Amniotic stem cell (primary cell): ENCODE data around the gene THAP7.
"Not testable (repeated sequence)": the region's sequence is repeated elsewhere in the genome, so short reads cannot be mapped to it uniquely, and the experiment has no call there.

Source experiments
- DNase-seq: peaks from one replicate; lab custom pipeline; 2025; lab: John Stamatoyannopoulos, UW

The THAP7 gene, protein sequence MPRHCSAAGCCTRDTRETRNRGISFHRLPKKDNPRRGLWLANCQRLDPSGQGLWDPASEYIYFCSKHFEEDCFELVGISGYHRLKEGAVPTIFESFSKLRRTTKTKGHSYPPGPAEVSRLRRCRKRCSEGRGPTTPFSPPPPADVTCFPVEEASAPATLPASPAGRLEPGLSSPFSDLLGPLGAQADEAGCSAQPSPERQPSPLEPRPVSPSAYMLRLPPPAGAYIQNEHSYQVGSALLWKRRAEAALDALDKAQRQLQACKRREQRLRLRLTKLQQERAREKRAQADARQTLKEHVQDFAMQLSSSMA

DNA sequence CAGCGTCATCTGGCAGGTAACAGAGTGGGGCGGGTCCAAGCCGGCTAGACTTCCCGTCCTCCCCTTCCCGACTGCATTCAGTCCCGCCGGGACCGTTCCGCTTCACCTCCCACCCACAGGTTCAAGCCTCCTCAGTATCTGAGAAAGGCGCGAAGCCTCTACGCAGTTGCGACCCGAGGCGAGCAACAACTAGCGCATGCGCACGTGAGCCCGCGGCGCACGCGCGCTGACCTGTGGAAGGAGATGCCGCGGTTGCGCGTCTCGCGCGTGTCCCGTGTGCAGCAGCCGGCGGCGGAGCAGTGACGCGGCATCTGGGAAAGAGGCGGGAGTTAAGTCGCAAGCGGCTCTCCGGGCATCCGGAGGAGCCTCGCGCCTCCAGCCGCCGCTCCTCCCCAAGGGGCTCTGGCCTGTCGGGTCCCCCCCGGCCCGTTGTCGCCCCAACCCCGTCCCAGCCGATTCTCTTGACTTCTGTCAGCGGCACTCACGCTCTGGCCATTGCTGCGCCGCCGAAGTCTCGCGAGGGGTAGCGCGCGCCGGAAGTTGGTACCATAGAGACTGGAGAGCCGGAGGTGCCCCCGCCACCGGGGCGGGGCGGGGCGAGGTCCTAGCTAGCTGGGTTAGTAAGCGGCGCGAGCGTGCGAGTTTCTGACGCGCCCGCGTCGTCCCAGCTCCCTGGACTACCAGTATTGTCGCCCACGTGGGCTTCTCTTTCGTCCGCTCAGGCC lies at the start of gene THAP7:
THAP7 (minus strand) TSS at position 518 of the 725 bp plus-strand sequence; CDS start at position 311, 207 bp downstream.
- DNase-seq: peak; percentile 89

DNA sequence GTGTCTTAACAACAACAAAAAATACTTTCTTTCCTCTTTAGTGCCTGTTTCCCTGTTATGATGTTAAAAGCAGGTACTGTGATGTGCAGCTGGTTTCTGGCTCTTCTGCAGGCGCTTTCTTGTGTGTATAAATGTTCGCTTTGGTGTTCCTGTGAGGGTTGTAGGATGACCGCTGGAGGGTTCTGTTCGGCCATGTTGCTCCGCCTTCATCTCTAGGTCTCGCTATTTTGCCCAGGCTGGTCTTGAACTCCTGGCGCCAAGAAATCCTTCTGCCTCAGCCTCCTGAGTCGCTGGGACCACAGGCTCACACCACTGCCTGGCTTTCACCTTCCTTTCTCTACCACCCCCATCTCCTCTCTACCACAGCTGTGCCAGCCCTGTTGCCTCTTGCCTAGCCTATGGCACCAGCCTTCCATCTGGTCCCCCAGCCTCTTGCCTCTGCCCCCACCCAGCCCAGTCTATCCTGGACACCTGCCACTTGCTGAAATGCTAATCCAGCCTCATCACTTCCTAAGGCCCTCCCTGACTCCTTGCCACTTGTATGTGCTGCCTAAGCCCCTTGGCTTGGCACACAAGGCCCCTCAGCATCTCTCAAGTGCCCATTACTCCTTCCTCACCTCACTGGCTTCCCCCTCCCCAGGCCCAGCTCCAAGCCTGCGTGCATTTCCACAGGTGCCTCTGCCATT lies 49.4 kb upstream of the THAP7 start:
- no peak for DNase-seq

DNA sequence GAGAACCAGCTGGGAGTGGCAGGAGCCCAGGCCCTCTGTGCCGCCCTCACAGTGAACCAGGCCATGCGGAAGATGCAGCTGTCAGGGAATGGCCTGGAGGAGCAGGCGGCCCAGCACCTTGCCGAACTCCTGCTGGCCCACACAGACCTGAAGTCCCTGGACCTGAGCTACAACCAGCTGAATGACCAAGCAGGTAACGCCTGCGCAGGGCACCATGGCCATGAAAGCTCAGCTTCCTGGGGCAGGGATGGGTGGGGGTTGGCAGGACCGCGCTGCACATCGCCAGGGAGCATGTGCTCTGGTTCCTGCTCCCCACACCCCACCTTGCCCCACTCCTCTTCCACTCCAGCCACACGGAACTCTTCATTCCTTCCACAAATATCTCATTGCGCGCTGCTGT lies 47.0 kb upstream of the THAP7 start:
- not testable (repeated sequence) for DNase-seq

DNA sequence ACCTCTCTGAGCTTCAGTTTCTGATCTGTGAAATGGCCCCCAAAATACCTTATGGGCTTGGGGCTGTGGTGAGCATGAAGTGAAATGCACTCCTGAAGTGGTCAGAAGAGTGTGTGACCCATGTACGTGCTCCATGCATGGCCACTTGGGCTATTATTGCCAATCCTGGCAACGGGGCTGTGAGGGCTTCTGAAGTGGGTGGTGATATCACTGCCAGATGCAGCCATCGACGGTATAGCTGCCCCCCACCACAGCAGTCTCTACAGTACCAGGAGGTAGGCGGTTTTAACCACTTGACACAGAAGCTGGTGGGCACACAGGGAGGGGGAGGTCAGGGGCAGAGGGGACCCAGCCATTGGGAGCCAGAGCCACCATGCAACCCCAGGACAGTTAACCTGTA lies 46.5 kb upstream of the THAP7 start:
- not testable (repeated sequence) for DNase-seq

DNA sequence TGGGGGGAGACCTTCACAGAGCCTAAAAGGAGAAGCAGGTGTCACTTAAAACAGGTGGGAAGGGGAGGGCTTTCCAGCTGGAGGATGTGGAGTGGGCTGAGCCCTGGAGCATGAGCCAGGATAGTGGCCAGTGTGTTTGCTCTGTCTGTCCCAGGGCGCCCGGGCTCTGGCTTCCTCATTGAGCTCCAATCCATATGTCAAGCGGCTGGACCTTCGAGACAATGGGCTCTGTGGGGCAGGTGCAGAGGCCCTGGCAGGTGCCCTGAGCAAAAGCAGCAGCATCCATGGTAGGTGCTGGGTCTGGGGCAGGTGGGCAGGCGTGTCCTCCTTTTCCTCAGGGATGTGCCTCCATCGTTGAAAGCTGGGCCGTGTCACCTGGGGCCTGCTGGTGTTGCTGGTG lies 45.8 kb upstream of the THAP7 start:
- DNase-seq: no peak

DNA sequence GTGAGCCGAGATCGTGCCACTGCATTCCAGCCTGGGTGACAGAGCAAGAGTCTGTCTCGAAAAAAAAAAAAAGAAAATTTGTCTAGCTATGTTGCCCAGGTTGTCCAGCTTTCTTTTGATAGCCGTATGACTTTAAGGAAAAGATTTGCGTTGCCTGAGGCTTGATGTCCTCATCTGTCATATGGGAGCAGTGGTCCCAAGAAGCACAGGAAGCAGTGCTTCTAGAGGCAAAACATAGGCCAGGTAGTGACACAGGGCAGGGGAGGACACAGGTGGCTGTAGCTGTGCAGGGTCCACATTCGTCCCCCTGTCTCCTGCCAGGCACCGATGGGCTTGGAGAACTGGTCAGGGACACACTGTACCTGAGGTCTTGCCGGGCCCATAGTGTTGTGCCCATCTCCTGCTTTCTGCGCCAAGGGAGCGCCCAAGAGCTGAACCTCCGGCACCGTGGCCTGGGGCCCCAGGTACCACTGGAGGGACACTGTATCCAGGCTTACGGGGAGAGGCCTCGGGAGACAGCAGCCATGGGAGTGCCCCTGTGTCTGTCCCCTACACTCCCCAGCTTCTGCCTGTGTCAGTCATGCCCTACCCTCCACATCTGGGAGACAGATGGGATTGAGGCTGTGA lies 45.2 kb upstream of the THAP7 start:
- DNase-seq: no peak

DNA sequence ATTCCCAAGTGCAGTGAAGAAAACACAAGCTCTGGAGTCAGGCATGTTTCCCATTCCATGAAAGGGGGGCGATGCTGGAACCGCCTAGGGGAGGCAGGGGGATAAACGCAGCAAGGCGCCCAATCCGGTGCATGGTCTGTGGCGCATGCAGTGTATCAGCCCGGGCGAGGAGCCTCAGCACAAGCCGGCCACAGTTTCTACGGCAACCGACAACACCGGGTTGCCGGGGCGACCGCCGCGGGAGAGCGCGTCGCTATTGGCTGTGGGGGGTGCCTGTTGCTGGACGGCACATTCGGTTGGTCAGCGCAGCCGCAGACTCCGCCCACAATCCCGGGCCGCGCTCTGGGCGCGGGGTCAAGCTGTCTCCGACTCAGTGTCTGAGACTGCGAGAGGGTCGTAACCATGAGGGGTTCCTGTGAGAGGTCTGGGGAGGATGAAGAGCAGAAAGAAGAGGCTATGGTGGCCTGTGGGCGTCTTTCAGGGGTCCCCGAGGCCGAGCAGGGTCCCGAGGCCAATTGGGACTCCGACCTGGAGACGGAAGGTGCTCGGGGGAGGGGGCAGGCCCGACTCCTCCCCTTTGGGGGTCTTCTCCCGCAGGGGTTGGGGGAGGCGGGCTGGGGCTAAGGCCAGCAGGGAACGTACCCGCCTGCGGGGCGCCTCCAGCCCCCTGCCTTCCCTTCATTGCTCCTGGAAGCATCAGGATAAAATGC lies 43.8 kb upstream of the THAP7 start, which contains the start of gene LRRC74B:
LRRC74B (plus strand) TSS at position 362 of the 710 bp plus-strand sequence; CDS start at position 403, 41 bp downstream.
- peak; percentile 88 for DNase-seq

DNA sequence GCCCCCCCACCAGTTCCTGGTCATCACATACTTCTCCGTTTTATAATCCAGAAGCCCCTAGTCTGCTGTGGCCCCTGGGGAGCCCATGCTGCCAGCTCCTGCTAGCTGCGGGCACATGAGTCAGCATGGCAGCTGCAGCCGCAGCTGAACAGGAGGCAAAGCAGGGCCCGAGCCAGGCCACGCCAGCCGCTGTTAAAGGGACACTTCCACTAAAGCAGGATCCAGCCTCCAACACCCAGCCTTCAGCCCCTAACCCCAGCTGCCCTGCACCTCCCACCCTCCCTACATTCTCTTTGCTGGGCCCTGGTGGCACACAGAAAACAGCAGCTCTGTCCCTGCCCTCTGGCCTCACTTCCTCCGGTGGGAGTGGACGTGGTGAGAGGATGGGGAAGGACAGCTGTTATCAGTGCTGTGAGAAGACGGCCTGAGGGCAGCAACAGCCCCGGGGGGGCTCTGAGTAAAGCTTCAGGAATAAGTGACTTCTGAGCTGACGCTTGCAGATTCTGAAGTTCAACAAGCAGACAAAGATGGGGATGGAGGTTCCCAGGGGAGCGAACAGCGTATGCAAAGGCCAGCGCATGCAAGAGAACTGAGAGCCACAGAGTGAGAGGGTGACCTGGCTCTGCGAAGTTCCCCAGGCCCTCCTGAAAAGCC lies 43.1 kb upstream of the THAP7 start:
- DNase-seq: peak; percentile 15

DNA sequence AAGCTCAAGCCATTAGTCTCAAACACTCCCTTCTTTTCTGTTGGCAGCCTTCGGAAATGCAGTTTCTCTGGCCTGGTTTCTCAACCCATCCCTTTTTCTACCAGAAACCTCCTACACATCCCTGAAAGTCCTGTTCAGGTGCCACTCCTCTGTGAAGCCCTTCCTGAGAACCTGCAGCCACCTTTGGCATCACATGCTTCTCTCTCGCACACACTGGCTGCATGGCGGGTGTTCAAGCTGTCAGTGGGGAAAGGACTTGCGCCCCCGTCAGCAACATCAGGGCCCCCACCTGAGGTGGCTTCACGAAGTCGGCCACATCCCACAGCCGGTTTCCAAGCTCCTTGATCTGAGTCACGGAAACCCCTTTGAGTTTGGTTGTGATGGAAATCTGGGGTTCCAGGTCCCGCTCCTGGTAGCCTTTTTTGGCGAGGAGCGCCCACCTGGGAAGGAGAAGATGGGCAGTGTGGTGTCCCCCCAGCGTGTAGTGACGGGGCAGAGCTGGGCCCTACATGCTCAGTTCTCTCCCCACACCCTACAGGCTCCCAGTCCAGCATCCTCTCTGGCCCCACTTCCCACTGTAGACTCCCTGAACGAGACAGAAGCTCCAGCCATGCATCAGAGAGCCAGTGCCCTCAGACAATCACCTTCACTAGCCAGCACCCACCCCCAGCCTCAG lies 42.1 kb upstream of the THAP7 start:
- no peak for DNase-seq

DNA sequence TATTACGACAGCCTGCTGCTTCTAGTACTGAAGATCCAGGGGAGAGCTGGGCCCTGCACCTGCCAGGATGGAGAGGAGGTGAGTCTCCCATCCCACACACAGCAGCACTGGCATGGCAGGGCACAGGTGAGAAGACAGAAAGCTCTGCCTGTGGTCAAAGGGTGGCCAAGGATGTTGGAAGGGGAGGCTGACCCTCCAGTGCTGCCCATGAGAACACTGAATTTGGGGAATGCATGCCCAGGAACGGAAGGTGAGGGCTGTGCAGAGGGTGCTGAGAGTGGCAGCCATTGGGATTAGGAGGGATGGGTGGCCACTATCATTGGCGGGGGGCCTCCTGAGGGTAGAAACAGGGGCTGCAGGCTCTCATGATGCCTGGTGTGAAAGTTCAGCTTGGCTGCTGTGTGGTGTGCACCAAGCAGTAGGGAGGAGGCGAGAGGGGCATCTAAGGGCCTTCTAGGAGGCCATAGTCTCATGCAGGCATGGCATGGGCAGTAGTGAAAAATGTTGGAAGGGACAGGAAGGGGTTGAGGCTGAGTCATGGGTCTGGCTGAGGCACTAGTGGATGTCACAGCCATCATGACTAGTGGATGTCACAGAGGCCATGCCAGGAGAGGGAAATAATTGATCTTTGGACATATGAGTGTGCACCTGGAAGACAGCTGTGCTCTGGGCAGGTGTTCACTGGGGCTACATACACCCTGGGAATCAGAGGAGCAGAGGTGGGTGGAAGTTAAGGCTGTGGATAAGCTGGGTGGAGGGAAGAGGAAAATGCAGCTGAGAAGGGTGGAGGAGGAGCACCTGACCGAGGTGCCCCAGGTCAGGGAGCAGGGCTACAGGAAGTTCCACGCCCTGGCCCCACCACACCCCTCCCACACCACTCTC lies 41.3 kb upstream of the THAP7 start:
- no peak for DNase-seq

DNA sequence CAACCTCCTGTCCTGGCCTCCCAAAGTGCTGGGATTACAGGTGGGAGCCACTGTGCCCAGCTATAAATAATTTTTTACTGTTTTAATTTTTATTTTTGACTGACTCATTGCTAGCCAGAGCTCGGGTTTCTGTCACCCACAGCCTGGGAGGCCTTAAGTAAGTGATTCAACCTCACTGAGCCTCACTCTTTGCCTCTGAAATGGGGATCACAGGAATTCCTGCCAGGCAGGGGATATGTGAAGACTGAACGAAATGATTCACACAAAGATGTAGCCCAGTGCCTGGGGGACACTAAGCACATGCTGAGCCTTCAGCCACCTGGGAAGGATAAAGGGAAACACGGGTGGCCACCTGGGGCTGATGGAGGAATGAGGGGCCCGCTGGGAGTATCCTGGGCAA lies 40.0 kb upstream of the THAP7 start:
- DNase-seq: peak; percentile 11

DNA sequence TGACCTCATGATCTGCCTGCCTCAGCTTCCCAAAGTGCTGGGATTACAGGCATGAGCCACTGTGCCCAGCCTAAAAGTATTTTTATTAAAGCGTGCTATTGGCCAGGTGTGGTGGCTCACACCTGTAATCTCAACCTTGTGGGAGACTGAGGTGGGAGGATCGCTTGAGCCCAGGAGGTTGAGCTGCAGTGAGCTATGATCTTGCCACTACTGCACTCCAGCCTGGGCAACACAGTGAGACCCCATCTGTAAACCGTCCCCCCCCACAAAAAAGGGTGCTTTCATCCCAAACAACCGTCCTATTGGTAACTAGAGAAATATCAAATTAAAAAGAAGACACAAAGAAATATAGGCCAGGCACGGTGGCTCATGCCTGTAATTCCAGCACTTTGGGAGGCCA lies 37.2 kb upstream of the THAP7 start:
- not testable (repeated sequence) for DNase-seq

DNA sequence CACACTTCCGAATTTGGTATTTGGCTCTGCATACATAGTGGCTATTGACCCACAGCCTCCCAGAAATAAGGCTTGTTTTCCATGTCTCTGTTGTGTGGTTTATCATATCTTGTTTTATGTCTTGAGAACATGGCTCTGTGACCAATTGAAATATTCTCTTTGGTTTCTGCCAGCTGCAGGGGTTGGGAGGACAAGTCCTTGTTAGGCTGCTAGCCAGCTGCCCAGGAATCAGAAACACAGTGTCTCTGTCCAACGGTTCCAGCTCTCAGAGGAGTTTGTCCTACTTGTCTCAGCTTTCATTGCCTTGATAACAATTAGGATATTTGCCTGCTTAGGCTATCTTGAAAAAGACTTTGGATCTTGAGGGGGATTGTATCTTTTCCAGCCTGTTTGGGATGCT lies 36.5 kb upstream of the THAP7 start:
- no peak for DNase-seq

DNA sequence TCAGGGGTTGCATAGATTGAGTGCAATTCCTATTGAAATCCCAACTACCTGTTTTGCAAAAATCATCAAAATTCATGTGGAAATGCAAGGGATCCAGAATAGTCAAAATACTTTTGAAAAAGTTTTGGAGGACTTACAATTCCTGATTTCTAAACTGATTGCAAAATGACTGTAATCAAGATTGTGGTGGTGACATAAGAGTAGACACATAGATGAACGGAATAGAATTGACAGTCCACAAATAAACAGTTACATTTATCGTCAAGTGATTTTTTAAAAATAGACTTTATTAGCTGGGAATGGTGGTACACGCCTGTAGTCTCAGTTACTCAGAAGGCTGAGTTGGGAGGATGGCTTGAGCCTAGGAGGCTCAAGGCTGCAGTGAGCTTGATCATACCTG lies 33.1 kb upstream of the THAP7 start:
- no peak for DNase-seq

DNA sequence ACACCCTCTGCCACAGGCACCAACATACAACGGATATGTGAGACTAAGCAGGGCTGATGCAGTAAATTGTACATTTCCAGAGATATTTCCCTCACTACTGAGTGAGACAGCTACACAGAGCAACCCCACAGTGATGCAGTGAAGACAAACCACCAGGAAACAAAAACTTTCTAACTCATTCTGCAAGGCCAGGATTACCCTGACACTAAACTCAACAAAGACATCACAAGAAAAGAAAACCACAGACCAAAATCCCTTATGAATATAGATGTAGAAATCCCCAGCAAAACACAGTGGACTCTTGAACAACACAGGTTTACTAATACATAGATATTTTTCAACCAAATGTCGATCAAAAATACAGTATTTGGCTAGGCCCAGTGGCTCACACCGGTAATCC lies 32.0 kb upstream of the THAP7 start:
- DNase-seq: no peak

DNA sequence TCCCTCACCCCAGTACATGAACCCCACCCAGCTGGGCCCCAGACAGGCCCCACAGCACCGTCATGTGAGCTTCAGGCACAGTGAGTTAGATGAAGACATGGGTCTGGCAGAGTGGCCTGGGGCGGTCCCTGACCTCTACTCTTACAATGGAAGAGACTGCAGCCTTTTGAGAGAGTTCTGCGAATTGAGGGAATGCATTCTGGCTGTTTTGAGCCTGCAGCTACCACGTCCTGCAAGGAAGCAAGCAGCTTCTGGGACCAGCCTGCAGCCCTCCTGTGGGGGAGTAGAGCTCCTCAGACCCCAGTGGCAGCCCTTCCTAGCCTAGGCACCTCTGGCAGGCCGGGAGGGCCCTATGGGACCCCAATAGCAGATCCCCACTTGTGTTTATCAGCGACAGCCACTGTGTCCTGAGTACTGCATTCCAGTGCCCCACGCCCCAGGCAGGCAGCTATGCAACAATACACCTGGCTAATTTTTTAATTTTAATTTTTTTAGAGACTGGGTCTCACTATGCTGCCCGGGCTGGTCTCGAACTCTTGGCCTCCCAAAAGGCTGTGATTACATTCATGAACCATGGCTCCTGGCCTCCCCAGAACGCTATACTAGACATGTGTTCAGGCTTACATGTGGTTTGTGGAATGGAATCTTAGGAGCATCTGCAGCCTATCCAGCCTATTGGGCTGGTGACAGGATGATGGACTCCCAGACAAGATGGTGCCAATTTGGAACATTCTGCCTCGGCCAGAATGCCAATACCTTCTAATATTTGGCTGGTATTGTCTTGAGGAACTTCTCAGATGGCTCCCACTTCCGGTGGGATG lies 31.2 kb upstream of the THAP7 start:
- DNase-seq: no peak

DNA sequence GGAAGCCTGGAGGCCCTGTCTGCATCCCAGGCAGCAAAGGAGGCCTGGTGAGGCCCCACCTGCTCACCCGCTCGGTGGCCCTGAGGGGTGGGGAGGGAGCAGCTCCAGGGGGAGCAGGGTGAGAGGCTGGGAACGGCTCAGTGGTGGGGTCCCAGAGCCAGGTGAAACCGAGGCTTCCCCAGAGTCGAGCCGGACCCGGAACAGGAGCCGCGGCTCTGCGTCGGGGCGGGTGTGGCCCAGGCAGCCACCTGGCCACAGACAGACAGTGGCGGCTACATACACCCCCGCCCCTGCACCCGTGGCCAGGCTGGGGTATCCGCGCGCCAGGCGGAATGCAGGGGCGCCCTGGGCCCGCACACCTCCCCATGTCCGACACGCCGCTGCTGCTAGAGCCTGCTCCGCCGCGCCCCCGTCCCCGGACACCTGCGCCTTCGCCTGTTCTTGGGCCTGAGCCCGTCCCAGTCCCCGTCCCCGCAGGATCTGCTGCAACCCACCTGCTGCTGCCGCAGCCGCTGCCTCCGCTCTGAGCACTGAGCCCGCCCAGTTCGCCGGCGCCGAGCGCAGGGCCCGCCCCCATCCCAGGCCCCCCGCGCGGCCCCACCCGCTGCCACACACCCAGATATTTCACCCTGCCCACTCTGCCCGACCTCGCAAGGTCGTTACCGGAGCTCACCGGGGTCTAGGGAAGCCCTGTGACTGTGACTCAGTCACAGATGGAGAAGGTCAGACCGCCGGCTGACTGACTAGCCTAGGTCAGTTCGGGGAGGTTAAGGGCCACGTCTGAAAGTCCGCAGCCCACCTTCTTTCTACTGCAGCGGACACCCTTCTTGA lies 30.3 kb upstream of the THAP7 start, which contains the start of gene SLC7A4:
SLC7A4 (minus strand) TSS at position 525 of the 831 bp plus-strand sequence. CDS start 749 bp downstream, outside the sequence.
- DNase-seq: no peak
